Retinal pigment epithelial cell (primary cell): ENCODE measurements around the gene IL17REL.

Source experiments
- DNase-seq: peaks from one replicate; pipeline ENCODE4 v3.0.0-alpha.2; 2010; ENCODE audit warnings: low read depth
- H3K4me3 ChIP-seq: 2 replicates; pipeline ENCODE4 v1.5.1; 2011; ENCODE audit warnings: mild to moderate bottlenecking, low read length, control low read depth, moderate library complexity
- TF ChIP-seq, protein P1 (sequence below): conservative IDR thresholded peaks from 2 replicates; pipeline ENCODE4 v1.5.1; 2011; ENCODE audit warnings: low read depth, low read length, control low read depth, inconsistent platforms

The IL17REL gene

DNA sequence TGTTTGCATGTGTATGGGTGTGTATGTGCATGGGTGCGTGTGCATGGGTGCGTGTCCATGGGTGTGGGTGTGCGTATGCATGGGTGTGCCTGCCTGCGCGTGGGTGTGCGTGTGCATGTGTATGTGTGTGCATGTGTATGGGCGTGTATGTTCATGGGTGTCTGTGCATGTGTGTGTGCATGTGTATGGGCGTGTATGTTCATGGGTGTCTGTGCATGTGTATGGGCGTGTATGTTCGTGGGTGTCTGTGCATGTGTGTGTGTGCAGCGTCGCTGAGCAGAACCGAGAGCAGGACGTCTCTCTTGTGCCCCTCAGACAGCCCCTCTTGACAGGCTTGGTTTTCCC is 13.9 kb downstream of the IL17REL start:
- H3K4me3 ChIP-seq, result no peak overlapping the region
- TF ChIP-seq, protein P1, sequence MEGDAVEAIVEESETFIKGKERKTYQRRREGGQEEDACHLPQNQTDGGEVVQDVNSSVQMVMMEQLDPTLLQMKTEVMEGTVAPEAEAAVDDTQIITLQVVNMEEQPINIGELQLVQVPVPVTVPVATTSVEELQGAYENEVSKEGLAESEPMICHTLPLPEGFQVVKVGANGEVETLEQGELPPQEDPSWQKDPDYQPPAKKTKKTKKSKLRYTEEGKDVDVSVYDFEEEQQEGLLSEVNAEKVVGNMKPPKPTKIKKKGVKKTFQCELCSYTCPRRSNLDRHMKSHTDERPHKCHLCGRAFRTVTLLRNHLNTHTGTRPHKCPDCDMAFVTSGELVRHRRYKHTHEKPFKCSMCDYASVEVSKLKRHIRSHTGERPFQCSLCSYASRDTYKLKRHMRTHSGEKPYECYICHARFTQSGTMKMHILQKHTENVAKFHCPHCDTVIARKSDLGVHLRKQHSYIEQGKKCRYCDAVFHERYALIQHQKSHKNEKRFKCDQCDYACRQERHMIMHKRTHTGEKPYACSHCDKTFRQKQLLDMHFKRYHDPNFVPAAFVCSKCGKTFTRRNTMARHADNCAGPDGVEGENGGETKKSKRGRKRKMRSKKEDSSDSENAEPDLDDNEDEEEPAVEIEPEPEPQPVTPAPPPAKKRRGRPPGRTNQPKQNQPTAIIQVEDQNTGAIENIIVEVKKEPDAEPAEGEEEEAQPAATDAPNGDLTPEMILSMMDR, result no peak
- DNase-seq, result no peak

DNA sequence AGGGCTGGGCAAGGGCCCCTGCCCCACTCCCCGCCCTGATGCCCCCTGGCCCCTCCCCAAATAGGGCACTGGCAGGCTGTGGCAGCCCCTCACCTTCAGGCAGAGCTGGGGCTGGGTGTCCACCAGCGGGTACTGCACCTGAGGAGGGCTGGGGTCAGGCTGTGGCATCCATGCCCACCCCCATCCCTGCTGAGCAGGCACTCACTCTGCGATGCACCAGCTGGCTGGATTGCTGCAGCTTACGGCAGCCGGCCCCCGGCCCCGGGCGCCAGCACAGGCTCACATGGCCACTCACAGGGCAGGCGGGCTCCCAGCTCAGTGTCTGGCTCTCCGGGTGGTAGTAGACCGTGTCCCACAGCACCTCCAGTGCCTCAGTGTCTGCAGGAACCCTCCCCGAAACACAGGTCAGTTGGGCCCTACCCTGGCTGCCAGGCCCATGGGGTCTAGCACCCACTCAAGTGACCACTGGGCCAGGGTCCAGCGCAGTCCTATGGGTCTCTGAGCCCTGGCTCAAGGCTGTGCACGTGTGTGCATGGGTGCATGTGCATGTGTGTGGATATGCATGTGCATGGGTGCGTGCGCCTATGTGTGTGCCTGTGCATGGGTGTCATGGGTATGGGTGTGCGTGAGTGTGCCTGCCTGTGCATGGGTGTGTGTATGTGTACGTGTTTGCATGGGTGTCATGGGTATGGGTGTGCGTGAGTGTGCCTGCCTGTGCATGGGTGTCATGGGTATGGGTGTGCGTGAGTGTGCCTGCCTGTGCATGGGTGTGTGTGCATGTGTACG is 14.4 kb downstream of the IL17REL start:
- no peak overlapping the region for H3K4me3 ChIP-seq
- DNase-seq, result no peak
- TF ChIP-seq, protein P1, result no peak

DNA sequence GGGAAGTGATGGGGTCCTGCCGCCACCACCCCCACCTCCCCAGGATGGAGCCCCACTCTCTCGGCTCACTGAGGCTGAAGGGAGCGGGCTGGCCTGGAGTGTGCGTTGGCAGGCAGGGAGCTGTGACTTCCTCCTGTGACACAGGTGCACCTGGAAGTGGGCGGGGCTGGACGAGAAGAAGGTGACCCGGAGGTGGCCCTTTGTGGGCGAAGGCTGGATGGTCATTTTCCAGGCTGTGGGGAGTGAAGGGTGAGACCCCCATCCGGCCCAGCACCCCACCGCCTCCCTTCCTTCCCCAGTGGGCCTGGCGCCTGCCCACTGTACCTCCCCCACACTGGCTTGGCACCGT is 15.3 kb downstream of the IL17REL start:
- no peak for DNase-seq
- no peak overlapping the region for H3K4me3 ChIP-seq
- TF ChIP-seq, protein P1, result no peak

DNA sequence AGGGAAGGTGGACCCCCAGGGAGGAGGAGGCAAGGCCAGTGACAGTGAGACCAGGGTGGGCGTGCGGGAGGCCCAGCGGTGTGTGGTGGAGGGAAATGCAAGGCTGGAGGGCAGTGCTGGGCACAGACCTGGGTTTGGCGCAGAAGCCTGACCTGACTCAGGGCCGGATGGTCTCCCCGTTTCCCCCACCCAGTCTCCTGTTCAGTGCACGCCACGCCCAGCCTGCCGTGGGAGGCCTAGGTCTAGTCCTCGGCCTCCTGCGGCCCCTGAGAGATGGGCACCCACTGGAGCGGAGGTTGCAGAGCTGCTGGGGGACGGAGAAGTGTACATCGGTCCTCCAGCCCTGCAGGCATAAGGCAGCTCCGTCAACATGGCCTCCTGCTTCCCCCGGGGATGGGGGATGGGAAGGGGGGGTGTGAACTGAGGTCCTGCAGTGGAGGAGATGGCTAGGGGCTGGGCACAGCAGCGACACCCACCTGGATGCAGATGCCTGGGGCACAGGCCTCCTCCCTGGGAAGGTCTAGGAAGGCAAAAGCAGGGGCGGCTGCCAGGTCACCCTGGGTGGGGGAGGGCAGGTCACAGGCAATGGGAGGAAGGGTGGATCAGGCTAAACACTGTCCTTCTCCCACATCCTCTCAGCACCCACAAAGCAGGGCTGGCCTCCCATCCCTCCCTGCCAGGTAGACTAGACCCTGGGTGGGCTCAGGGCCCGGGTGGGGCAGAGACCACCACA is 15.9 kb downstream of the IL17REL start:
- TF ChIP-seq, protein P1, result no peak
- no peak overlapping the region for H3K4me3 ChIP-seq
- no peak for DNase-seq

DNA sequence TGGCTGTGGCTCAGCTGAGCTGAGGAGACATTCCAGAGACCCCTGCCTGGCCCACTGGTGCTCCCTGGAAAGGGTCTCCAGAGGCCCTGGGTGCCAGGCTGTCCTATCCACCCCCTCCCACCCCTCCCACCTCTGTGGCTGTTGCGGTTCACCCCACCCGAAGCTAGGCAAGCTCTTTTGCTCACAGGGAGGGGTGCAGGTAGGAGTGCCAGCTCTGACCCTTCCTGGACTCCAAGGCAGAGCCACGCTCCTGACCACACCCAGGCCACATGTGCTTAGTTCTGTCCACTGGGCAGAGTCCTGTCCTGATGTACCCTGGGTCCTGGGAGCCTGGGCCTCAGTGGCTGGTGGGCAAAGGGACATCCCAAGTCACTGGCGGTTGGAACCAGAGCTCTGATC is 16.4 kb downstream of the IL17REL start:
- DNase-seq, result no peak
- H3K4me3 ChIP-seq, result no peak overlapping the region
- TF ChIP-seq, protein P1, result no peak

DNA sequence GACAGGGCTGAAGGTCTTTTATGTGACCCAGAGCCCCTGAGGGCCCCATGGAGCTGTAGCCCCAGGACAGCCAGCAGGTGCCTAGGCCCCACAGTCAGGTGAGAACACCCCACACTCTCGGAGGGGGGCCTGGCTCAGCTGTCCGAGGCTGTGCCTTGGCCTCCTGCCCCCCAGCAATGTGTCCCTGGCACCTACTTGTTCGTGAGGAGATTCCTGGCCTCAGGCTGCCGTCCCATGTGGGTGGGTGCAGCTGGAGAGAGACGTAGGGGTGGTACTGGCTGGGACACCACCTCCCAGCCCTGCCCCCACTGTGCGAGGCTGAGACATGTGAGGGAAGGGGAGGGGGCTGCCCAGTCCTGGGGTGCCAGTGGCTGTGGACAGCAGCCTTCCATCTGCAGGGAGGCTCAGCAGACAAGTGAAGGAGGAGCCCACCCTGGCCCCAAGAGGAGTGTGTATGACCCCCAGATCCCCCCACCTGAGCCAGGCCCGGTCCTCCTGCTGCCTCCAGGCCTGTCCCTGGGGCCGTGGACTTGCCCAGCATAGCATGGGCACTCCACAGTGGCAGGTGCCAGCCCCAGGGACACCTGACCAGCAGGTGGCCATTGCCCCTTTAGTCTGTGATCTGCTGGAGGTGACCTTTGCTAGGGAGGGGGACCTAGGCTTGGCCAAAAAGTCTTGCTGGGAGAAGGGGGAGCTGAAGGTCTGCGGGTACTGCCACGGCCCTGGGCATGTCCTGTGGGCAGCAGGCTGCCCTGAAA is 17.0 kb downstream of the IL17REL start:
- TF ChIP-seq, protein P1, result no peak
- DNase-seq, result no peak
- no peak overlapping the region for H3K4me3 ChIP-seq
